ENCODE data around the gene PRKCI.

Gene PRKCI

DNA sequence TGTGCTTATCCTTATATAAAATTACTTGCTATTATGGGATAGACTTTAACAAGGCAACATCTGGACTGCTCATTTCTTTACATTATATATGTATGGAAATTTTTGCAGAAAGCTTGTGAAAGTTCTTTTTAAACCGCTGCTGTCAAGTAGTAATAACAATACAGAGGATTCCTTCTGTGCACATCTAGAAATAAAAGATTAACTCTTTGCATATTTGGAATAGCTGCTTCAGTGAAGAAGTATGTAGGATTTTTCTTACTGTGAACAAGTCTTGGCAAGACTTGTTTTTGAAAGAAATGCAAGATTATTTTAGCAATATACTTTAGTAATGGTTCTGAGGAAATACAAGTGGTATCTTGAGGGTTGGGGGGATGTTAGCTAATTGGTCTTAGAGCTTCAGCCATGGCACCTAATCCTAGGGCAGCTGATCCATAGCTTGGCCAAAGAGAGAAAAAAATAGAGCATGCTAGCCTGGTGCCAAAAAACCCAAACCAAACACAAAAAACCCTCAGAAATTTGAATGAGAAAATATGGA, 4.3 kb downstream of the PRKCI start:
- TF ChIP-seq CREB1 (IDR thresholded peaks at IDR 0.05; ENCODE audit: low read depth) = no peak
- no peak for TF ChIP-seq ZBTB7A (IDR thresholded peaks at IDR 0.05; ENCODE audit: low read depth)
- TF ChIP-seq, protein P1, sequence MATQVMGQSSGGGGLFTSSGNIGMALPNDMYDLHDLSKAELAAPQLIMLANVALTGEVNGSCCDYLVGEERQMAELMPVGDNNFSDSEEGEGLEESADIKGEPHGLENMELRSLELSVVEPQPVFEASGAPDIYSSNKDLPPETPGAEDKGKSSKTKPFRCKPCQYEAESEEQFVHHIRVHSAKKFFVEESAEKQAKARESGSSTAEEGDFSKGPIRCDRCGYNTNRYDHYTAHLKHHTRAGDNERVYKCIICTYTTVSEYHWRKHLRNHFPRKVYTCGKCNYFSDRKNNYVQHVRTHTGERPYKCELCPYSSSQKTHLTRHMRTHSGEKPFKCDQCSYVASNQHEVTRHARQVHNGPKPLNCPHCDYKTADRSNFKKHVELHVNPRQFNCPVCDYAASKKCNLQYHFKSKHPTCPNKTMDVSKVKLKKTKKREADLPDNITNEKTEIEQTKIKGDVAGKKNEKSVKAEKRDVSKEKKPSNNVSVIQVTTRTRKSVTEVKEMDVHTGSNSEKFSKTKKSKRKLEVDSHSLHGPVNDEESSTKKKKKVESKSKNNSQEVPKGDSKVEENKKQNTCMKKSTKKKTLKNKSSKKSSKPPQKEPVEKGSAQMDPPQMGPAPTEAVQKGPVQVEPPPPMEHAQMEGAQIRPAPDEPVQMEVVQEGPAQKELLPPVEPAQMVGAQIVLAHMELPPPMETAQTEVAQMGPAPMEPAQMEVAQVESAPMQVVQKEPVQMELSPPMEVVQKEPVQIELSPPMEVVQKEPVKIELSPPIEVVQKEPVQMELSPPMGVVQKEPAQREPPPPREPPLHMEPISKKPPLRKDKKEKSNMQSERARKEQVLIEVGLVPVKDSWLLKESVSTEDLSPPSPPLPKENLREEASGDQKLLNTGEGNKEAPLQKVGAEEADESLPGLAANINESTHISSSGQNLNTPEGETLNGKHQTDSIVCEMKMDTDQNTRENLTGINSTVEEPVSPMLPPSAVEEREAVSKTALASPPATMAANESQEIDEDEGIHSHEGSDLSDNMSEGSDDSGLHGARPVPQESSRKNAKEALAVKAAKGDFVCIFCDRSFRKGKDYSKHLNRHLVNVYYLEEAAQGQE (IDR thresholded peaks at IDR 0.05; ENCODE audit: low read depth) = no peak
- no peak for TF ChIP-seq TEAD4 (IDR thresholded peaks at IDR 0.05)
- no peak for TF ChIP-seq CEBPB (IDR thresholded peaks at IDR 0.05)
- TF ChIP-seq EP300 (IDR thresholded peaks at IDR 0.05; ENCODE audit: borderline replicate concordance) = no peak
- TF ChIP-seq, protein P2, sequence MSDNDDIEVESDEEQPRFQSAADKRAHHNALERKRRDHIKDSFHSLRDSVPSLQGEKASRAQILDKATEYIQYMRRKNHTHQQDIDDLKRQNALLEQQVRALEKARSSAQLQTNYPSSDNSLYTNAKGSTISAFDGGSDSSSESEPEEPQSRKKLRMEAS (IDR thresholded peaks at IDR 0.05) = no peak
- TF ChIP-seq FOXM1 (IDR thresholded peaks at IDR 0.05; ENCODE audit: borderline replicate concordance, low read depth) = no peak
- TF ChIP-seq TAF1 (IDR thresholded peaks at IDR 0.05; ENCODE audit: low read depth) = no peak

DNA sequence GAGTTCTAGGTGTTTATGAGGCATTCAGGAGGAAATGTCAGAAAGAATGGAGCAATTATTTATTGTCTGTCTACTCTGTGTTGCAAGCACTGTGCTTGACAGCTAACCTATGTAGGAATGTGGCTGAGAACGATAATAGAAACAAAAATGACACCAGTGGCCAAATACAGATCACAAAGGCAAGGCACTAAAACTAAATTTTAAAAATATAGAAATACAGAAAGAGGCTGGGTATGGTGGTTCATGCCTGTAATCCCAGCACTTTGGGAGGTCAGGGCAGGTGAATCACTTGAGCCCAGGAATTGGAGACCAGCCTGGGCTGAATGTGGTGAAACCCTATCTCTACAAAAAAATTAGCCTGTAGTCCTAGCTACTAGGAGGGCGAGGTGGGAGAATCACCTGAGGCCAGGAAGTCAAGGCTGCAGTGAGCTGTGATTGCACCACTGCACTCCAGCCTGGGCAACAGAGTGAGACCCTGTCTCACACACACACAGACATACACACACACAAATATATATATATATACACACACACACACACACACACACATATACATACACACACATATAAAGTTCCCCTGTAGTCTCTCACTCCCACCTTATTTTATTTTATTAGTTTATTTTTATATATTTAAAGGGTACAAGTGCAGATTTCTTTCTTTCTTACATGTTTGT, 6.0 kb downstream of the PRKCI start:
- TF ChIP-seq EGR1 (IDR thresholded peaks at IDR 0.05) (no peak), ZBTB7A (IDR thresholded peaks at IDR 0.05; ENCODE audit: low read depth) (no peak), FOXM1 (IDR thresholded peaks at IDR 0.05; ENCODE audit: borderline replicate concordance, low read depth) (no peak), TEAD4 (IDR thresholded peaks at IDR 0.05) (peak; percentile 47), NFIC (IDR thresholded peaks at IDR 0.05) (0 out of 2 replicates have a peak, but pooled peaks have one; percentile 6), EP300 (IDR thresholded peaks at IDR 0.05; ENCODE audit: borderline replicate concordance) (peak; percentile 41; the same call in 1 of the 2 replicates), RAD21 (IDR thresholded peaks at IDR 0.05; ENCODE audit: low read depth) (no peak), TAF1 (IDR thresholded peaks at IDR 0.05; ENCODE audit: low read depth) (no peak), CEBPB (IDR thresholded peaks at IDR 0.05) (peak; percentile 95), YY1 (IDR thresholded peaks at IDR 0.05; ENCODE audit: low read depth) (no peak), CREB1 (IDR thresholded peaks at IDR 0.05; ENCODE audit: low read depth) (no peak), TCF12 (IDR thresholded peaks at IDR 0.05; ENCODE audit: low read depth) (no peak)
- TF ChIP-seq, protein P3, sequence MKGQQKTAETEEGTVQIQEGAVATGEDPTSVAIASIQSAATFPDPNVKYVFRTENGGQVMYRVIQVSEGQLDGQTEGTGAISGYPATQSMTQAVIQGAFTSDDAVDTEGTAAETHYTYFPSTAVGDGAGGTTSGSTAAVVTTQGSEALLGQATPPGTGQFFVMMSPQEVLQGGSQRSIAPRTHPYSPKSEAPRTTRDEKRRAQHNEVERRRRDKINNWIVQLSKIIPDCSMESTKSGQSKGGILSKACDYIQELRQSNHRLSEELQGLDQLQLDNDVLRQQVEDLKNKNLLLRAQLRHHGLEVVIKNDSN (IDR thresholded peaks at IDR 0.05) = no peak
- TF ChIP-seq, protein P2 (IDR thresholded peaks at IDR 0.05) = no peak
- TF ChIP-seq, protein P1 (IDR thresholded peaks at IDR 0.05; ENCODE audit: low read depth) = no peak

DNA sequence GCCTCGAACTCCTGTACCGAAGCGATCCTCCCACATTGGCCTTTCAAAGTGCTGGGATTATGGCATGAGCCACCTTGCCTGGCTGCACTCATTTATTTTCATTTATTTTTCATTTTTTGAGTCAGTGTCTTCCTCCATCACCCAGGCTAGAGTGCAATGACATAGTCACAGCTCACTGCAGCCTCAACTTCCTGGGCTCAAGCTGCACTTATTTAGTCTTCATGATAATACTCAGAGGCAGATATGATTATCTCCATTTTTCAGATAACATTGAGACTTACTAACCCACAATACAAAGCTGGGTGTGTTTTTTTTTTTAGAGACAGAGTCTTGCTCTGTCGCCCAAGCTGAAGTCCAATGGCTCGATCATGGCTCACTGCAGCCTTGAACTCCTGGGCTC, 10.0 kb downstream of the PRKCI start:
- TF ChIP-seq EP300 (IDR thresholded peaks at IDR 0.05; ENCODE audit: borderline replicate concordance) (no peak), CEBPB (IDR thresholded peaks at IDR 0.05) (no peak)
- TF ChIP-seq, protein P3 (IDR thresholded peaks at IDR 0.05) = no peak

DNA sequence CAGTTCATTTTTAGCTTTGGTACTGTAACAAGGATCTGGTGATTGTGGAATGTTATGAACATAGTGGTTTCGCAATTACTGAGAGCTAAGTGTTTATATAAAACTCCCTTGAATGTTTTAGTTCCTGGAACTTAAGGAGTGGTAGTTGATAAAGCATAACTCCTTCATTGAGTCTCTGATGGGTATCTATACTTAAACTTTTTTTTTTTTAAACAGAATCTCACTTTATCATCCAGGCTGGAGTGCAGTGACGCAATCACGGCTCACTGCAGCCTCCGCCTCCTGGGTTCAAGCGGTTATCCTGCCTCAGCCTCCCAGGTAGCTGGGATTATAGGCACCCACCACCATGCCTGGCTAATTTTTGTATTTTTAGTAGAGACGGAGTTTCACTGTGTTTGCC, 11.3 kb downstream of the PRKCI start:
- no peak for TF ChIP-seq NFIC (IDR thresholded peaks at IDR 0.05)
- TF ChIP-seq CEBPB (IDR thresholded peaks at IDR 0.05) = peak; percentile 93

DNA sequence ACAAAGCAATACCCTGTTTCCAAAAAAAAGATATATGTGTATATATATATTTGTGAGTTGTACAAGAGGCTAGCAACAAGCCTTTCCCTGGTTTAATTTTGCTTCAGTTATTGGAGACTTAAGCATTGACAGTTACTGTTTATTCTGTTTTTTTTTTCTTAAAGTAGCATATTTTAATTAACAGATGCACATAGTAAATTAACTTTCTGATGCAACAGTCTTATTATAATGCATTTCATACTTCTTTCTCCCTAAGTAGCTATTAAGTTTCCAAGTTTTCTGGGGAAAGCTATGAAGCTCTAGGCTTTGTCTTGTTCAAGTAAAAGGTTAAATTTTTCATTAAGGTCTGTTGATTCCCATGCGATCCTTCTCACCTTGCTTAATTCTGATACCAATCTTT, 17.9 kb downstream of the PRKCI start:
- TF ChIP-seq YY1 (IDR thresholded peaks at IDR 0.05; ENCODE audit: low read depth) (no peak), TCF12 (IDR thresholded peaks at IDR 0.05; ENCODE audit: low read depth) (no peak), NFIC (IDR thresholded peaks at IDR 0.05) (no peak), ZBTB7A (IDR thresholded peaks at IDR 0.05; ENCODE audit: low read depth) (no peak), EP300 (IDR thresholded peaks at IDR 0.05; ENCODE audit: borderline replicate concordance) (no peak), CREB1 (IDR thresholded peaks at IDR 0.05; ENCODE audit: low read depth) (no peak), RAD21 (IDR thresholded peaks at IDR 0.05; ENCODE audit: low read depth) (no peak), TEAD4 (IDR thresholded peaks at IDR 0.05) (no peak)
- TF ChIP-seq, protein P3 (IDR thresholded peaks at IDR 0.05) = no peak
- TF ChIP-seq, protein P2 (IDR thresholded peaks at IDR 0.05) = no peak

Measured in Ishikawa (cell line).